SK-N-SH treated with all-trans-retinoic acid at 6 μM for 48 hours (cell line): ENCODE data around the gene KIZ.
"Not testable (repeated sequence)": the region's sequence is repeated elsewhere in the genome, so short reads cannot be mapped to it uniquely, and the experiment has no call there.

Experiments
- ATAC-seq: fragments of 200-7000 bp; cut with Tn5 transposase; 3 replicates; pipeline ENCODE4 v1.9.1; 2020; ENCODE audit warnings: mild to moderate bottlenecking, moderate library complexity
- ARNTL ChIP-seq: fragments of 450-650 bp; formaldehyde crosslinking; IDR thresholded peaks from 2 replicates; pipeline ENCODE4 v1.5.0; 2020; ENCODE audit warnings: low read depth, mild to moderate bottlenecking, moderate library complexity, borderline replicate concordance
- BACH2 ChIP-seq: fragments of 250-450 bp; sonication (Bioruptor Pico); IDR thresholded peaks from 2 replicates; pipeline ENCODE4 v1.9.0; 2021; ENCODE audit warnings: mild to moderate bottlenecking, borderline replicate concordance
- CREB5 ChIP-seq: fragments of 250-450 bp; sonication (Bioruptor Pico); IDR thresholded peaks from 2 replicates; pipeline ENCODE4 v1.5.1; 2020; ENCODE audit warnings: low read depth, mild to moderate bottlenecking, moderate library complexity
- CSDC2 ChIP-seq: fragments of 250-450 bp; sonication (Bioruptor Pico); IDR thresholded peaks from 2 replicates; pipeline ENCODE4 v1.5.0; 2020; ENCODE audit warnings: mild to moderate bottlenecking, moderate library complexity
- CSRNP3 ChIP-seq: fragments of 250-450 bp; sonication (Bioruptor Pico); IDR thresholded peaks from 2 replicates; pipeline ENCODE4 v1.5.1; 2021; ENCODE audit warnings: mild to moderate bottlenecking, moderate library complexity
- ESRRG ChIP-seq: fragments of 250-450 bp; sonication (Bioruptor Pico); IDR thresholded peaks from 2 replicates; pipeline ENCODE4 v1.6.1; 2021; ENCODE audit warnings: mild to moderate bottlenecking
- GLIS3 ChIP-seq: fragments of 250-450 bp; sonication (Bioruptor Pico); IDR thresholded peaks from 2 replicates; pipeline ENCODE4 v1.5.0; 2020; ENCODE audit warnings: mild to moderate bottlenecking, moderate library complexity
- ISL1 ChIP-seq: fragments of 250-450 bp; sonication (Bioruptor Pico); IDR thresholded peaks from 2 replicates; pipeline ENCODE4 v2.1.2; 2022; ENCODE audit warnings: mild to moderate bottlenecking, moderate library complexity
- OSR1 ChIP-seq: fragments of 250-450 bp; sonication (Bioruptor Pico); IDR thresholded peaks from 2 replicates; pipeline ENCODE4 v1.8.0; 2022; ENCODE audit warnings: moderate library complexity, mild to moderate bottlenecking, inconsistent platforms
- PATZ1 ChIP-seq: fragments of 250-450 bp; sonication (Bioruptor Pico); IDR thresholded peaks from 2 replicates; pipeline ENCODE4 v1.8.0; 2020; ENCODE audit warnings: mild to moderate bottlenecking, moderate library complexity, borderline replicate concordance
- POU6F1 ChIP-seq: fragments of 250-450 bp; sonication (Bioruptor Pico); IDR thresholded peaks from 2 replicates; pipeline ENCODE4 v1.8.0; 2021; ENCODE audit warnings: low read depth, mild to moderate bottlenecking, moderate library complexity, borderline replicate concordance
- PPARA ChIP-seq: fragments of 250-450 bp; sonication (Bioruptor Pico); IDR thresholded peaks from 2 replicates; pipeline ENCODE4 v1.5.0; 2020; ENCODE audit warnings: mild to moderate bottlenecking, borderline replicate concordance
- RARB ChIP-seq: fragments of 250-450 bp; sonication (Bioruptor Pico); IDR thresholded peaks from 2 replicates; pipeline ENCODE4 v1.8.0; 2021; ENCODE audit warnings: mild to moderate bottlenecking, moderate library complexity
- TCF4 ChIP-seq: fragments of 250-450 bp; sonication (Bioruptor Pico); IDR thresholded peaks from 2 replicates; pipeline ENCODE4 v1.8.0; 2021; ENCODE audit warnings: mild to moderate bottlenecking, moderate library complexity, borderline replicate concordance
- TOX ChIP-seq: fragments of 250-450 bp; sonication (Bioruptor Pico); IDR thresholded peaks from 2 replicates; pipeline ENCODE4 v1.8.0; 2021; ENCODE audit warnings: mild to moderate bottlenecking, moderate library complexity, borderline replicate concordance
- TSHZ2 ChIP-seq: fragments of 250-450 bp; sonication (Bioruptor Pico); IDR thresholded peaks from 2 replicates; pipeline ENCODE4 v1.5.0; 2020; ENCODE audit warnings: mild to moderate bottlenecking, moderate library complexity
- ZFP3 ChIP-seq: fragments of 250-450 bp; sonication (Bioruptor Pico); IDR thresholded peaks from 2 replicates; pipeline ENCODE4 v1.5.0; 2020; ENCODE audit warnings: mild to moderate bottlenecking, moderate library complexity
- ZFP30 ChIP-seq: fragments of 450-650 bp; formaldehyde crosslinking; IDR thresholded peaks from 2 replicates; pipeline ENCODE4 v1.5.0; 2022; ENCODE audit warnings: mild to moderate bottlenecking, moderate library complexity
- ZNF565 ChIP-seq: fragments of 450-650 bp; formaldehyde crosslinking; conservative IDR thresholded peaks from 2 replicates; pipeline ENCODE4 v1.5.0; 2020; ENCODE audit warnings: low read depth, mild to moderate bottlenecking, moderate library complexity
- ZNF70 ChIP-seq: fragments of 450-650 bp; formaldehyde crosslinking; IDR thresholded peaks from 2 replicates; pipeline ENCODE4 v1.5.0; 2020; ENCODE audit warnings: mild to moderate bottlenecking, moderate library complexity
- ZNF8 ChIP-seq: fragments of 450-650 bp; formaldehyde crosslinking; IDR thresholded peaks from 2 replicates; pipeline ENCODE4 v1.5.0; 2020; ENCODE audit warnings: mild to moderate bottlenecking, moderate library complexity

The KIZ gene

GRCh38 chr20:21244808-21245207 lies 118.9 kb downstream of the KIZ start:
- no peak for TF ChIP-seq RARB
- peak; percentile 86 for TF ChIP-seq ZFP3 (CRISPR knock-in tag)
- TF ChIP-seq PPARA = no peak
- no peak for ATAC-seq

- ATAC-seq = no peak
- TF ChIP-seq BACH2 (CRISPR knock-in tag) (no peak), ZNF70 (CRISPR knock-in tag) (no peak), CSRNP3 (CRISPR knock-in tag) (no peak), GLIS3 (no peak), TSHZ2 (no peak), TOX (no peak), ESRRG (no peak), TCF4 (CRISPR knock-in tag) (no peak), CSDC2 (CRISPR knock-in tag) (no peak), OSR1 (no peak), PATZ1 (CRISPR knock-in tag) (no peak), ZFP3 (CRISPR knock-in tag) (no peak), ISL1 (CRISPR knock-in tag) (no peak), ZNF565 (CRISPR knock-in tag) (no peak)
- TF ChIP-seq, all 23 proteins: peak for 0
Observed at GRCh38 chr20:21246161-21246560, 120.3 kb downstream of the KIZ start.

- ATAC-seq = not testable (repeated sequence)
Observed at GRCh38 chr20:21247603-21248095, 121.8 kb downstream of the KIZ start.

- TF ChIP-seq ZFP3 (CRISPR knock-in tag) (no peak), RARB (no peak), CREB5 (CRISPR knock-in tag) (no peak), PPARA (no peak), ZNF8 (CRISPR knock-in tag) (no peak), BACH2 (CRISPR knock-in tag) (no peak), ZFP30 (CRISPR knock-in tag) (no peak), ISL1 (CRISPR knock-in tag) (no peak), GLIS3 (no peak), OSR1 (no peak), ESRRG (no peak), POU6F1 (CRISPR knock-in tag) (no peak), ARNTL (no peak), ZNF70 (CRISPR knock-in tag) (no peak), TSHZ2 (no peak), PATZ1 (CRISPR knock-in tag) (no peak), ZNF565 (CRISPR knock-in tag) (no peak), CSDC2 (CRISPR knock-in tag) (no peak), TCF4 (CRISPR knock-in tag) (no peak)
- ATAC-seq = no peak
Observed at GRCh38 chr20:21251278-21251677, 125.4 kb downstream of the KIZ start.
